Left kidney (tissue), 2 donors: ENCODE data around the gene BTG1. TPM values are rescaled to one million over a fixed set of nuclear protein-coding genes. Genes with fewer than 3 reads are reported as not detected.
A peak's percentile ranks its signal among the peaks of the same experiment; 100 is the strongest.
"Not testable (repeated sequence)": the region's sequence is repeated elsewhere in the genome, so short reads cannot be mapped to it uniquely, and the experiment has no call there.

Source experiments
- DNase-seq: peaks from one replicate; pipeline ENCODE4 v3.0.0-alpha.2; 2013
- polyA plus RNA-seq: library from polyadenylated mRNA; unstranded; fragments of 120-200 nt; gene quantifications from one replicate; pipeline ENCODE4 v1.2.1, GENCODE V29; 2013; ENCODE audit not compliant: insufficient read length

BTG1 gene
- polyA plus RNA-seq, 1 donor = 105 TPM

- DNase-seq = no peak
Observed at GRCh38 chr12:92155733-92156132, 10.1 kb upstream of the BTG1 start.

- DNase-seq = no peak
Observed at GRCh38 chr12:92151916-92152315, 6.3 kb upstream of the BTG1 start.

GRCh38 chr12:92149563-92149962 is 3.9 kb upstream of the BTG1 start:
- DNase-seq = no peak

- peak; percentile 60 for DNase-seq
Observed at GRCh38 chr12:92147491-92147890, 1.8 kb upstream of the BTG1 start.

- DNase-seq = no peak
Observed at GRCh38 chr12:92146497-92147224, 1.0 kb upstream of the BTG1 start.

- no peak for DNase-seq
Observed at GRCh38 chr12:92145481-92145730, 240 bp downstream of the BTG1 start.

- peak; percentile 70 for DNase-seq
Observed at GRCh38 chr12:92144631-92145480, 790 bp downstream of the BTG1 start.

- peak; percentile 85 for DNase-seq
Observed at GRCh38 chr12:92143686-92144630, 1.7 kb downstream of the BTG1 start.

- no peak for DNase-seq
Observed at GRCh38 chr12:92143258-92143657, 2.4 kb downstream of the BTG1 start.

- no peak for DNase-seq
Observed at GRCh38 chr12:92142251-92142926, 3.3 kb downstream of the BTG1 start.

- no peak for DNase-seq
Observed at GRCh38 chr12:92141591-92142121, 4.0 kb downstream of the BTG1 start.

- DNase-seq = no peak
Observed at GRCh38 chr12:92140896-92141536, 4.6 kb downstream of the BTG1 start.

GRCh38 chr12:92140156-92140555 is 5.5 kb downstream of the BTG1 start:
- DNase-seq = no peak

GRCh38 chr12:92139634-92140150 is 6.0 kb downstream of the BTG1 start:
- DNase-seq = no peak

GRCh38 chr12:92138626-92139025 is 7.0 kb downstream of the BTG1 start:
- DNase-seq = no peak

GRCh38 chr12:92138144-92138543 is 7.5 kb downstream of the BTG1 start:
- no peak for DNase-seq

- DNase-seq = no peak
Observed at GRCh38 chr12:92136965-92137721, 8.5 kb downstream of the BTG1 start.

- DNase-seq = no peak
Observed at GRCh38 chr12:92136026-92136730, 9.5 kb downstream of the BTG1 start.

- DNase-seq = not testable (repeated sequence)
Observed at GRCh38 chr12:92135541-92135940, 10.1 kb downstream of the BTG1 start.
